A549 (cell line): ENCODE data around the gene UBASH3B. TPM values are rescaled to one million over a fixed set of nuclear protein-coding genes. Genes with fewer than 3 reads are reported as not detected.

Source experiments
- ATAC-seq, 2 experiments: fragments of 200-7000 bp in 1 of 2; fragments of >200 bp in 1 of 2; cut with Nextera tagmentation in 1 of 2; cut with Tn5 transposase in 1 of 2; 3 replicates each; pipeline versions ENCODE4 v1.8.0 to v1.9.1; 2018 to 2020; ENCODE audit warnings: mild to moderate bottlenecking in 1 of 2, moderate library complexity in 1 of 2
- CTCF ChIA-PET: fragments of 300-600 bp; sonication (Branson Sonifier 250); formaldehyde crosslinking; extraction: SDS; loops from one replicate; lab custom pipeline; 2021; ENCODE audit warnings: antibody characterized with exemption, inconsistent platforms; lab: Yijun Ruan, JAX
- POLR2A ChIA-PET: fragments of 350-600 bp; formaldehyde crosslinking; extraction: SDS; loops from one replicate; lab custom pipeline; 2021; ENCODE audit warnings: antibody characterized with exemption, inconsistent platforms; lab: Yijun Ruan, JAX
- DNase-seq, 2 experiments: peaks; one replicate each; pipeline versions ENCODE4 v3.0.0 to v3.0.0-alpha.2; 2011 to 2016; ENCODE audit warnings: low read depth in 1 of 2, low spot score in 1 of 2
- FAIRE-seq: peaks from 2 replicates; lab custom pipeline; 2011; peaks lifted over from hg19 to GRCh38; lab: Jason Lieb, UNC
- H3K27ac ChIP-seq, 2 experiments: fragments of >200 bp; sonication (Bioruptor Twin); formaldehyde crosslinking; 3 replicates each; pipeline ENCODE4 v1.5.1; 2016 to 2017
- H3K4me1 ChIP-seq: fragments of >200 bp; sonication (Bioruptor Twin); formaldehyde crosslinking; 3 replicates; pipeline ENCODE4 v1.6.1; 2016
- H3K4me2 ChIP-seq: fragments of >200 bp; sonication (Bioruptor Twin); formaldehyde crosslinking; 3 replicates; pipeline ENCODE4 v1.6.1; 2016
- H3K4me3 ChIP-seq: fragments of >200 bp; sonication (Bioruptor Twin); formaldehyde crosslinking; 3 replicates; pipeline ENCODE4 v1.5.1; 2016
- H3K9me3 ChIP-seq: fragments of >200 bp; sonication (Bioruptor Twin); formaldehyde crosslinking; 3 replicates; pipeline ENCODE4 v1.6.1; 2016
- CHD2 ChIP-seq: fragments of 150-350 bp; IDR thresholded peaks from 2 replicates; pipeline ENCODE4 v1.6.1; 2014; ENCODE audit warnings: low read length; ENCODE audit not compliant: partially characterized antibody
- EHMT2 ChIP-seq: fragments of 200-600 bp; sonication (generic); IDR thresholded peaks from 2 replicates; pipeline ENCODE4 v1.6.1; 2016; ENCODE audit warnings: antibody characterized with exemption, low read depth, mild to moderate bottlenecking, moderate library complexity
- FOSL2 ChIP-seq, 2 experiments: fragments of 450-650 bp in 1 of 2; fragments of >200 bp in 1 of 2; sonication (Bioruptor Twin) in 1 of 2; formaldehyde crosslinking; IDR thresholded peaks; 2 replicates each; pipeline versions ENCODE4 v1.5.0 to v1.6.1; 2016 to 2020; ENCODE audit warnings: mild to moderate bottlenecking in 1 of 2, moderate library complexity in 1 of 2
- HOXA7 ChIP-seq: fragments of 250-450 bp; sonication (Bioruptor Pico); IDR thresholded peaks from 2 replicates; pipeline ENCODE4 v1.5.0; 2020; ENCODE audit warnings: mild to moderate bottlenecking, moderate library complexity
- HOXB13 ChIP-seq: fragments of 250-450 bp; sonication (Bioruptor Pico); IDR thresholded peaks from 2 replicates; pipeline ENCODE4 v1.5.0; 2020; ENCODE audit warnings: low read depth, mild to moderate bottlenecking, moderate library complexity
- JUNB ChIP-seq: fragments of >200 bp; sonication (Bioruptor Twin); formaldehyde crosslinking; IDR thresholded peaks from 2 replicates; pipeline ENCODE4 v1.6.1; 2016
- KDM1A ChIP-seq: fragments of 200-600 bp; sonication (generic); IDR thresholded peaks from 2 replicates; pipeline ENCODE4 v1.6.1; 2016; ENCODE audit warnings: low read depth, mild to moderate bottlenecking
- KDM5A ChIP-seq: fragments of 200-600 bp; sonication (generic); IDR thresholded peaks from 2 replicates; pipeline ENCODE4 v1.6.1; 2016; ENCODE audit warnings: antibody characterized with exemption, mild to moderate bottlenecking
- NFE2L2 ChIP-seq: fragments of 150-350 bp; conservative IDR thresholded peaks from 2 replicates; pipeline ENCODE4 v1.6.1; 2014; ENCODE audit warnings: low read length
- POLR2AphosphoS2 ChIP-seq: conservative IDR thresholded peaks from 2 replicates; pipeline ENCODE4 v1.6.1; 2012; ENCODE audit warnings: low read length, improper control_type of control experiment, inconsistent platforms
- RAD21 ChIP-seq, 2 experiments: fragments of >200 bp in 1 of 2; sonication (Bioruptor Twin) in 1 of 2; formaldehyde crosslinking in 1 of 2; IDR thresholded peaks in 1 of 2; conservative IDR thresholded peaks in 1 of 2; 2 replicates in 1 of 2; 3 replicates in 1 of 2; pipeline ENCODE4 v1.6.1; 2012 to 2018; ENCODE audit warnings: inconsistent platforms in 1 of 2
- SREBF2 ChIP-seq: fragments of 450-650 bp; IDR thresholded peaks from 2 replicates; pipeline ENCODE4 v1.6.1; 2014; ENCODE audit warnings: mild to moderate bottlenecking, moderate library complexity
- ZNF302 ChIP-seq: fragments of 250-450 bp; sonication (Bioruptor Pico); IDR thresholded peaks from 2 replicates; pipeline ENCODE4 v1.9.0; 2021; ENCODE audit warnings: inconsistent platforms, mild to moderate bottlenecking, moderate library complexity
- WGBS: methylation state at CpG from one replicate; pipeline ENCODE4 v1.1.6; 2017; ENCODE audit errors: missing lambda C conversion rate; 5-methylcytosine and 5-hydroxymethylcytosine counted together
- polyA plus RNA-seq, 4 experiments: library from polyadenylated mRNA; depleted of rRNA in 3 of 4; stranded (reverse); fragments of >200 nt; fragmentation: RNase III in 1 of 4; extraction: RNeasy Plus Mini Kit Qiagen cat#74134 plus additional on column Dnase treatment in 1 of 4; gene quantifications; 2 replicates in 3 of 4; 3 replicates in 1 of 4; pipeline ENCODE4 v1.2.3, GENCODE V29; 2011 to 2017
- TF ChIP-seq, protein P1 (sequence below): IDR thresholded peaks from 2 replicates; pipeline ENCODE4 v1.6.1; 2012
- TF ChIP-seq, protein P2 (sequence below): fragments of 250-450 bp; sonication (Bioruptor Pico); IDR thresholded peaks from 2 replicates; pipeline ENCODE4 v1.5.0; 2020; ENCODE audit warnings: low read depth, mild to moderate bottlenecking, moderate library complexity
- TF ChIP-seq, protein P3 (sequence below): fragments of 450-650 bp; IDR thresholded peaks from 2 replicates; pipeline ENCODE4 v1.6.1; 2014; ENCODE audit warnings: antibody characterized with exemption

UBASH3B gene
- polyA plus RNA-seq, 2 of the 4 experiments (the other 2 are of a cell fraction) = 33.4 to 43.0 TPM

DNA sequence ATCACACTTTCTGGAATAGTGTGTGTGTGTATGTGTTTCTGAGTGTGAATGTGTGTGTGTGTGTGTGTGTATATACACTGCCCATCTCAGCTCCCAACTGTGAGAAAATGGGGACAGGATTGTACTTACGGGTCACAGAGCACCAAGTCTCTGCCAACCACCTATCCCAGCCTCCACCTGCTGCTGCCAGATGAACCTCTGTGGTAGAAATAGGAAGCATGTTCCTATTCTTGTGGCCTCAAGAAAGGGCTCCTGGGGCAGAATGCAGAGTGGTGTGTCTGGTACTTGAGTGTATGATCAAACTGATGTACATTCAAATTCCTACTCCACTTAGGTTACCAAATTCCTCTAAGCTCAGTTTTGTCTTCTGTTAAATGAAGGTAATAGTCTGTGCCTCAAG, 14.6 kb downstream of the UBASH3B start:
- H3K4me2 ChIP-seq = no peak overlapping the region
- peaks cover 82% of the 10 kb centered on the region for H3K4me1 ChIP-seq
- ATAC-seq = no peak
- H3K9me3 ChIP-seq = peaks cover 5% of the 10 kb centered on the region; the same call in 1 of the 3 replicates
- ChIA-PET POLR2A (interaction anchor here (0.7 to 2.2 kb wide), 2 partner anchors 15 to 27 kb away, joined by 3 to 6 read pairs; partner anchors contain the start of gene UBASH3B), CTCF (interaction anchor here (0.9 to 3.2 kb wide), 5 partner anchors 10 to 111 kb away, joined by 4 to 15 read pairs (median 7); no protein-coding TSS in a partner anchor)
- H3K27ac ChIP-seq = peak overlapping the region; percentile 70 to 71; a peak in 4 of 6 replicates
- DNase-seq = no peak
- 100% methylated on average over 1 of the region's 1 CpG for WGBS
- no peak overlapping the region for H3K4me3 ChIP-seq
- TF ChIP-seq KDM5A = no peak
- TF ChIP-seq HOXB13 (CRISPR knock-in tag) = no peak
- TF ChIP-seq, protein P1, sequence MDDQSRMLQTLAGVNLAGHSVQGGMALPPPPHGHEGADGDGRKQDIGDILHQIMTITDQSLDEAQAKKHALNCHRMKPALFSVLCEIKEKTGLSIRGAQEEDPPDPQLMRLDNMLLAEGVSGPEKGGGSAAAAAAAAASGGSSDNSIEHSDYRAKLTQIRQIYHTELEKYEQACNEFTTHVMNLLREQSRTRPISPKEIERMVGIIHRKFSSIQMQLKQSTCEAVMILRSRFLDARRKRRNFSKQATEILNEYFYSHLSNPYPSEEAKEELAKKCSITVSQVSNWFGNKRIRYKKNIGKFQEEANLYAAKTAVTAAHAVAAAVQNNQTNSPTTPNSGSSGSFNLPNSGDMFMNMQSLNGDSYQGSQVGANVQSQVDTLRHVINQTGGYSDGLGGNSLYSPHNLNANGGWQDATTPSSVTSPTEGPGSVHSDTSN = no peak
- TF ChIP-seq KDM1A = no peak
- TF ChIP-seq CHD2 = no peak
- TF ChIP-seq HOXA7 (CRISPR knock-in tag) = no peak
- no peak for TF ChIP-seq ZNF302 (CRISPR knock-in tag)
- TF ChIP-seq FOSL2 (IDR thresholded peaks at IDR 0.05) = no peak
- TF ChIP-seq FOSL2 (CRISPR knock-in tag; IDR thresholded peaks at IDR 0.05) = no peak
- no peak for TF ChIP-seq SREBF2
- TF ChIP-seq JUNB = no peak
- TF ChIP-seq, all 56 proteins: peak for 0
- FAIRE-seq = no peak

DNA sequence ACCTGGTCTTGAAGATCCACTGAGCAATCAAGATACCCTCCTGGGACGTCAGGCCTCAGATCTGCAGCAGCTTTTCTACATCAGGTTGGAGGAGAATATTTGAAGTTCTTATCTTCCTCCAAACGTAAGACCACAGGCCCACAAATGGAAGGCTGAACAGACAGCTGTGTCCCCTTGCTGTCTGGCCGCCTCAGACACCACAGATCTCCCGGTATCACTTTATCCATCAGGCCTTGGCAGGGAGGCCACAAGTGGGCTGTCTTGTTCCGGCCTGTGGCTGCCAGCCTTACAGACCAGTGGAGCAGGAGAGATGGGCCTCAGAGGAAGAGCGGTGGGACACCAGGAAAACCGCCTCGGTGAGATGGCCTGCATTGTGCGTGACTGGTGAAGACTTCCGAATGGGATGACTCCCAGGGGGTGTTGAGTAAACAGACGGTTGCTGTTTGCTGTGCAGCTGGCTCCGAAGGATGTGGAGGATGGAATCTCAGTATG, 15.9 kb downstream of the UBASH3B start:
- H3K4me3 ChIP-seq = no peak overlapping the region
- peak overlapping the region; percentile 33; the same call in 2 of the 3 replicates for H3K4me2 ChIP-seq
- TF ChIP-seq EHMT2 = no peak
- TF ChIP-seq, protein P2, sequence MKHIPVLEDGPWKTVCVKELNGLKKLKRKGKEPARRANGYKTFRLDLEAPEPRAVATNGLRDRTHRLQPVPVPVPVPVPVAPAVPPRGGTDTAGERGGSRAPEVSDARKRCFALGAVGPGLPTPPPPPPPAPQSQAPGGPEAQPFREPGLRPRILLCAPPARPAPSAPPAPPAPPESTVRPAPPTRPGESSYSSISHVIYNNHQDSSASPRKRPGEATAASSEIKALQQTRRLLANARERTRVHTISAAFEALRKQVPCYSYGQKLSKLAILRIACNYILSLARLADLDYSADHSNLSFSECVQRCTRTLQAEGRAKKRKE (CRISPR knock-in tag) = 0 out of 2 replicates have a peak, but pooled peaks have one; percentile 6
- H3K9me3 ChIP-seq = peaks cover 5% of the 10 kb centered on the region; the same call in 1 of the 3 replicates
- ChIA-PET CTCF (interaction anchor here (1.2 to 3.2 kb wide), 5 partner anchors 12 to 110 kb away, joined by 3 to 15 read pairs (median 5); no protein-coding TSS in a partner anchor), POLR2A (interaction anchor here (2.2 kb wide), 1 partner anchor 16 kb away, joined by 6 read pairs; the partner anchor contains the start of gene UBASH3B)
- DNase-seq = peak in 1 of 2 experiments; percentile 31
- peak overlapping the region; percentile 18 to 71 for H3K27ac ChIP-seq
- peaks cover 83% of the 10 kb centered on the region for H3K4me1 ChIP-seq
- peak; percentile 51 to 53; a peak in 3 of 6 replicates for ATAC-seq
- WGBS = 26% methylated on average over 11 of the region's 12 CpGs
- FAIRE-seq = no peak

DNA sequence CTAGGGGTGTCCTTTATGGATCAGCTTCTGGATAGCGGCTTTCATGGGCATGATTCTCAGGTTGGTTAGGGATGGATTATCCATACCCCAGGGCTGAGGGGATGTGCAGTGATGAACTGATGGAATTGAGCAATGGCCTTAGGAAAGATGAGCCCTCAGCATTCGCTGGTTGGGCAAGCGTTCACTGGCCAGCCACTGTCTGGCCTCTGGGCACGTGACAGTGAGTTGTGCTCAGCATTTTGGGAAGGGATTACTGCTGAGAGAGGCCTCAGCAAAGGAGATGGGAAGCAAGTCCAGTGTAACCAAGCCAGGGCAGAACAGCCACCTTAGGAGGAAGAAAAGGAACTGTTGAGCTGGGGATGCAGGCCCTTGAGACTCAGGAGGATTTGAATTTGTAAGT, 17.4 kb downstream of the UBASH3B start:
- ATAC-seq (no peak; a peak in 3 of 6 replicates), DNase-seq (no peak), FAIRE-seq (no peak)
- Histone ChIP-seq H3K4me1 (peaks cover 88% of the 10 kb centered on the region), H3K27ac (peak overlapping the region; percentile 18 to 71), H3K4me3 (no peak overlapping the region), H3K9me3 (peaks cover 5% of the 10 kb centered on the region; the same call in 1 of the 3 replicates), H3K4me2 (no peak overlapping the region)
- TF ChIP-seq NFE2L2 = no peak
- no peak for TF ChIP-seq RAD21 (conservative IDR thresholded peaks at IDR 0.05 in 1 of 2, IDR thresholded peaks at IDR 0.05 in 1 of 2)
- no peak for TF ChIP-seq POLR2AphosphoS2
- TF ChIP-seq, protein P3, sequence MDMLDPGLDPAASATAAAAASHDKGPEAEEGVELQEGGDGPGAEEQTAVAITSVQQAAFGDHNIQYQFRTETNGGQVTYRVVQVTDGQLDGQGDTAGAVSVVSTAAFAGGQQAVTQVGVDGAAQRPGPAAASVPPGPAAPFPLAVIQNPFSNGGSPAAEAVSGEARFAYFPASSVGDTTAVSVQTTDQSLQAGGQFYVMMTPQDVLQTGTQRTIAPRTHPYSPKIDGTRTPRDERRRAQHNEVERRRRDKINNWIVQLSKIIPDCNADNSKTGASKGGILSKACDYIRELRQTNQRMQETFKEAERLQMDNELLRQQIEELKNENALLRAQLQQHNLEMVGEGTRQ = no peak
- TF ChIP-seq EHMT2 = no peak
- POLR2A ChIA-PET = interaction anchor here (0.9 kb wide), 1 partner anchor 389 kb away, joined by 3 read pairs; the partner anchor contains the start of gene HSPA8
- WGBS = 92% methylated on average over 4 of the region's 4 CpGs
- CTCF ChIA-PET = interaction anchor here (0.6 kb wide), 1 partner anchor 108 kb away, joined by 3 read pairs; no protein-coding TSS in a partner anchor
